CD4-positive, alpha-beta T cell treated with Interleukin-2 at 100 ng/mL for 4 hours (primary cell): ENCODE results near the gene RAPSN.

ENCODE experiments used
- DNase-seq: peaks from one replicate; pipeline ENCODE4 v3.0.0-alpha.2; 2020; ENCODE audit warnings: low spot score

RAPSN gene

DNA sequence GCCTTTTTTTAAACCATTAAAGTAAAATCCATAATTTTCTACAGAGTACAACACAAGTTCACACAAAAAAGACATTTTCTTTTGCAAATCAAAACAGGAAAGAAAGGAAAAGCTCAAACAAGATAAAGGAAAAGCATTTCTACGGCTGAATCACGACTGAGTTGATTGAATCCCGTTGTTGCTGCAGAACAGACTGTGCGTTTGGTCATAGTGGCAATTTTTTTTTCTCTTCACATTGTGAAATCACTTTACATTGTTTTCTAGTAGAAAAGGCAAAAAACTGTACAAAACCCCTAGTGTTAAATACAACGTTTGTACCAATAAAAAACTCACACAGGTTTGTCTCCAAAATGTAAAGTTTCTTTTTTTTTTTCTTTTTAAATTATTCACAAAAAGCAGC is 17.3 kb upstream of the RAPSN start:
- no peak for DNase-seq

DNA sequence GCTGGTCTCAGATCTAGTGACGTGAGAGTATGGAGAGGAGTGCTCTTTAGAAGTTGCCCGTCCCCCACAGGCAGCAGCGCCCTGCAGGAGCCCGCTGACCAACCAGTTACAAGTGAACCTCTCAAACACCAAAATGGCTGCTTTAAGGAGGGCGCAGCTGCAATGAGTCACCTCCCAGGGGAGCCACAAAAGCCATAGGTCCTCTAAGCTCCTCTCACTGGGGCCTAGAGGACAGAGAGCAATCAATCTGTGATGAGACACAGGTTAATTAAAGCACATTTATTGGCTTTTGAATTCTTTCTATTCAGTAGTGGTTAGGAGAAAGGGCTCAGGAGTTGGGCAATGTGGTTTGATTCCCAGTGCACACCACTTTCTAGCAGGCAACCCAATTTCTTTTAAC is 15.5 kb upstream of the RAPSN start:
- DNase-seq = no peak

DNA sequence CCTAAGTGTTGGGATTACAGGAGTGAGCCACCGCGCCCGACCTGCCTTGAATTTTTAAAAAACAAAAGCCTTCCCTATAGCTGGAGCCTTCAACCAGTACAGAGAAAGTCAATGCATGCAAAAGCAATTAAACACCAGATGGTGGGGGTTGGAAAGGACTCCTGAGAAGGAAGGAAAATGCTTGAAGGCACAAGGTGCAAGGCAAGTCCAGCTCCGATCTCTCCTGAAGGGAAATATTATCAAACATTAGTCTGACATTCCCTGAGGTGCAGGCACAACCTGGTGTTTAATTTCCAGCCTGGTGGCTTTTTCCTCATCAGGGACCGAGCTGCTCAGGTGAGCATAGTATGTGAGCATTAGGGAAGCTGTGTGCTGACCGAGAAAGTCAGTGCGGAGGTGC is 12.9 kb upstream of the RAPSN start:
- no peak for DNase-seq

DNA sequence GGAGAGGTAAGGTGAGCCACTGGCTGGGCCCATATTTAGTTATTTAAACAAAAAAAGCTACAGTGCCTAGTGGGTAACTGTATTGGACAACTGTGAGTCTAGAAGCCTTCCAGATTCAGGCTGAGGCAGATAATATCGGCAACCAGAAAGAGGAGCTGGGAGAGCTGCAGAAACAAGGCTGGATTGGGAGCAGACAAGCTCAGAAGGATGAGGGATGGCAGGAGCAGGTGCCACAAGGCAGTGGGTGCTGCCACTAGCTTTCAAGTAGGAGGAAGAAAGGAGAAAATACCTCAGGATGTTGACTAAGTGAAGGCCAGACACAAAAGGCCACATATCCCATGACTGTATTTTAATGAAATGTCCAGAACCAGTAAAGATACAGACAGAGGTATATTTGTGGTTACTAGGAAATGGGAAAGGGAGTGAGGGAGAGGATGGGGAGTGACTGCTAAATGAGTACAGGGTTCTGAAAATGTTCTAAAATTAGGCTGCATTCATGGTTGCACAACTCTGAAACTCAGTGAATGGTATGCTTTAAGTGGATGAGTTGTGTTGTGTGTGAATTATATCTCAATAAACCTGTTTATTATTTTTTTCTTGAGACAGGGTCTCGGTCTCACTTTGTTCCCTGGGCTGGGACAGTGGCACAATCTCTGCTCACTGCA is 11.8 kb upstream of the RAPSN start:
- no peak for DNase-seq

DNA sequence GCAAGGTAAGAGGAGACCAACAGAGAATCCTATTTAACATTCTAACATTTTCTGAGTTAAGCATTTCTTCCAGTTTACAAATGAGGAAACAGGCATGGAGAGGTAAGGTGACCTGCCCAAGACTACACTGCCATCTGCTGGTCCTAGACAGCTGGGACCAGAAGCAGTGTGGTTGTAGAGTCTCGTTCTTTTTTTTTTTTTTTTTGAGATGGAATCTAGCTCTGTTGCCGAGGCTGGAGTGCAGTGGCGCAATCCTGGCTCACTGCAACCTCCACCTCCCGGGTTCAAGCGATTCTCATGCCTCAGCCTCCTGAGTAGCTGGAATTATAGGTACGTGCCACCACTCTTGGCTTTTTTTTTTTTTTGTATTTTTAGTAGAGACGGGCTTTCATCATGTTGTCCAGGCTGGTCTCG is 5.3 kb upstream of the RAPSN start:
- DNase-seq = peak; percentile 70

DNA sequence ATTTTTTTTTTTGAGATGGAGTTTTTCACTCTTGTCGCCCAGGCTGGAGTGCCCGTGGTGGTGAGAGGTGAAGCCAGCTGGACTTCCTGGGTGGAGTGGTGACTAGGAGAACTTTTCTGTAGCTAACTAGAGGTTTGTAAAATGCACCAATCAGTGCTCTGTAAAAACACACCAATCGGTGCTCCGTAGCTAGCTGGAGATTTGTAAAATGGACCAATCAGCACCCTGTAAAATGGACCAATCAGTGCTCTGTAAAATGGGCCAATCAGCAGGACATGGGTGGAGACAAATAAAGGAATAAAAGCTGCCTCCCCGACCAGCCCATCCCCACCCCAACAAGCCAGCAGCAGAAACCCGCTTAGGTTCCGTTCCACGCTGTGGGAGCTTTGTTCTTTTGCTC is 4.4 kb upstream of the RAPSN start:
- no peak for DNase-seq

DNA sequence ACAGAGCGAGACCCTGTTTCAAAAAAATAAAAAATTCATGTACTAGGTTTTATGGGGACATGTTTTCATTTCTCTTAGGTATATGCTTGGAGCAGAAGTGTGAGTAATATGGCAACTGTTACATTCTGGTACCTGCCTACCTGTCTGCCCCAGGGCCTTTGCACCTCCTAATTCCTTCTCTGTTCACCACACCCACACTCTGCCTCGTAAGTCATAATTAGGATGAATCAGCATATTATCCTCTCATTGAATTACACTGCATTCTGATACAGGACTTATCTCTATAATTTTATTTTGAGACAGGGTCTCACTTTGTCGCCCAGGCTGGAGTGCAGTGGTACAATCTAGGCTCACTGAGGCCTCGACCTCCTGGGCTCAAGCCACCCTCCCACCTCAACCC is 3.1 kb upstream of the RAPSN start:
- no peak for DNase-seq

DNA sequence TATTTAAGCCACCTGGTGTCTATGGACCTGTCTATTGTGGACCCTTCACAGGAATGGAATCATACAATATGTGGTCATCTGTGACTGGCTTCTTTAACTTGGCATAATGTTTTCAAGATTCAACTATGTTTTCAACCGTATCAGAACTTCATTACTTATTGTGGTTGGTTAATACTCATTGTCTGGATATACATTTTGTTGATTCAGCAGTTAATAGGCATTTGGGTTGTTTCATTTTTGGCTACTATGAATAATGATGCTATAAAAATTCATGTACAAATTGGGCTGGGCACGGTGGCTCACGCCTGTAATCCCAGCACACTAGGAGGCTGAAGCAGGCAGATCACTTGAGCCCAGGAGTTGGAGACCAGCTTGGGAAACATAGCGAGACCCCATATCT is 2.5 kb upstream of the RAPSN start:
- DNase-seq = no peak

DNA sequence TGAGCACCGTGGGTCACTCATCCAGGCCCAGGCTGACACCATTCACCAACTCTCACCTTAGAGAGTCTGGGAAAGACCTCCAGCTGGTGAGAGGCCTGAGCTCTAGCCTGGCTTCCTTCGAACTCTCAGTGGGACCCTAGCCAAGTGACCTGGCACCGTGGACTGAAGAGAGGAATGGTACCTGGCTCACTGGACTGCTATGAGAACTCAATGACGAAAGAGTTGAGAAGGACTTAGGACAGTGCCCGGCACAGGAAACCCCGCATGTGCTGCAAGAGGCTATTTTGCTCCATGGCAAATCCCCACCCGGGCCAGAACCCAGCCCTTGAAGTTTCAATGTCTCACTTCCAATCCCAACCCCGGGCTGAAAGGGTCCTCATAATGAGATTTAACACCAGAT is 605 bp upstream of the RAPSN start:
- DNase-seq = no peak

DNA sequence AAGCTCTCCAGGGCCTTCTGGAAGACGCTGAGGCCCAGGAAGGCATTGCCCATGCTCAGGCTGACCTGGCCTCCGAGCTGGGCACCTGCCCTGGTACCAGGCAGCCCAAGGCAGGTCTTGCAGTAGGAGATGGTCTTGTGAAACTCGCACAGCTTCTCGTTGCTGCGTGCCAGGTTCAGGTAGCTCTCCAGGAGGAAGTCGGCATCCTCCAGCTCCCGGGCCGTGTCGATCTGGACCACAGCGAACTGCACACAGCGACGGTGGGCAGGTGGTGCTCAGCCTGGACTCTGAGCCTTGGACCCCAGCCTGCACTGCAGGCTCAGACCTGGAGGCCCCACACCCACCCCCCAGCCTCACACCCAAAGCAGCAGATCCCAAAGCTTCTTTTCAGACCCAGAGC is 1.0 kb downstream of the RAPSN start:
- DNase-seq = no peak

DNA sequence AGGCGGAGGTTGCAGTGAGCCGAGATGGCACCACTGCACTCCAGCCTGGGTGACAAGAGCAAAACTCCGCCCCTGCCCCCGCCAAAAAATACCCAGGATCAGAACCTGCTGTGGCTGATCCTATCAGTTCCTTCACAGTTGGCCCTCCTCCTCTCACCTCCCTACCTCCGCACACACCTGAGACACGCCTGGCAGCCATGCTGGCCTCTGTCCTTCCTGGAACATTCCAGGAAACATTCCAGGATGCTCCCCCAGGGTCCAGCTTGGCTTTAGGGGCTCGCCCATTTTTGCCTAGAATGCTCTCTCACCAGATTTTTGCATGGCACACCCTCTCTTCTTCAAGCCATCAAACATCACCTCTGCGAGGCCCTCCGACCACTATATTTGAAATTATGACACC is 2.1 kb downstream of the RAPSN start:
- no peak for DNase-seq

DNA sequence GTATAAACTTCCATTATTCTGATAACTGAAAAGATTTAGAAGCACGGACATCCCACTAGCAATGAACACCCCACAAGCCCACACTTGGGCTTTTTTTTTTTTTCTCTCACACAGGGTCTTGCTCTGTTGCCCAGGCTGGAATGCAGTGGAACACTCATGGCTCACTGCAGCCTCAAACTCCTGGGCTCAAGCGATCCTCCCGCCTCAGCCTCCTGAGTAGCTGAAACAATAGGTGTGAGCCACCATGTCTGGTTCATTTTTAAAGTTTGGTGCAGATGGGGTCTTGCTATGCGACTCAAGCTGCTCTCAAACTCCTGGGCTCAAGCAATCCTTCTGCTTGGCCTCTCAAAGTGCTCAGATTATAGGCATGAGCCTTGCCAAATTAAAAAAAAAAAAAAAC is 3.1 kb downstream of the RAPSN start:
- no peak for DNase-seq

DNA sequence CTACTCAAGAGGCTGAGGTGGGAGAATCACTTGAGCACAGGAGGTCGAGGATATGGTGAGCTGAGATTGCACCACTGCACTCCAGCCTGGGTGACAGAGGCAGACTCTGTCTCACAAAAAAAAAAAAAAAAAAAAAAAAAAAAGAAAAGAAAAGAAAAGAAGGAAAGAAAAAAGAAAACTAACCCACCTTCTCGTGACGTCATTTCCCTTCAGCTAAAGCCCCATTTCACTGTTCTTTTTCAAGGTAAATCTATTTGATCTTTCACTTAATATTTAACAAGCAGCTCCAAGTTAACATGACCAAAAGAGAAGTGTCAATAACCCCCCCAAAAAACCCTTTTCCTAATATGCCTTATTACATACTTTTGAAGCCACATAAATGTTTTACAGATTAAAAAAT is 5.1 kb downstream of the RAPSN start:
- DNase-seq = no peak

DNA sequence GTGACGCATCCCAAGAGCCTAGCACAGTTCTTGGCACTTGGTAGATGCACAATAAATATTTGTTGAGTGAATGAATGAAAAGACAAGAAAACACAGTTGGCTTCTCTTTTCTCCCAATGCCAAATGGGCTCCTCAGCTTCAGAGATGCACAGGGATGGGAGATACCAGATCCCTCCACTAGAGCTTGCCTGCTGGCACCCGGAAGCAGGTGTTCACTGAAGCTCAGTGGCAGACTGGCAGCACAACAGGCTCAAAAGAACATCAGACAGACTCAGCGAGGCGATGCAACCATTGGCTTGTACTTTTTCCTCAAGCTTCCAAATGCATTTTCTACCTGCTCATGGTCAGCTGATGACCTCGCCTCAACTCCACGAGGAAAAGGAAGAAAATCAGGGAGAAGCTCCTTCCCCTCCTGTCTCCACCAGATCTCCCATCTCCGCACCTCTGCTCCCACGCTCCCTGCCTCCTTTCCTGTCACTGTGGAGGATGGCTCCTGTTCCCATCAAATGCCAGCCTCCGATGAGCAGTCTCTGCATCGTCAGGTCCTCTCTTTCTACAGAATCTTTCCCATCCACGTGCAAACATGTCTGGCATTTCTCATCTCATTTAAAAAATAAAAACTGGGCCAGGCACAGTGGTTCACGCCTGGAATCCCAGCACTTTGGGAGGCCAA is 5.8 kb downstream of the RAPSN start:
- no peak for DNase-seq

DNA sequence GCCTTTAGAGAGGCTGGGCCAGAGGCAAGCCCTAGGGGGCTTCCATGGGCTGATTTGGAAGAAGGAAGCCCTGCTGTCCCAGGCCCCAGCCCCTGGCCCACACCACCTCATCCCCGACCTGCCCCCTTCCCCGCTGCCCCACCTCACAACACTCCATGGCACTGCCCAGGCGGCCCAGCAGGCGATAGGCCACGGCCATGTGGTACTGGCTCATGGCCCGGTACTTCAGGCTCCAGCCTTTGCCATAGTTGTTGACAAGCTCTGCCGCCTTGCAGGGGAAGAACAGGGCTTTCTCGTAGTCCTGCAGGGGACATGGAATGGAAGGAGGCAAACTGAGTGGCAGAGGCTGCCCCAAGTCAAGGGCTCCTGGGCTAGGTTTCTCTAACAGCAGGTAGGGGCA is 6.4 kb downstream of the RAPSN start:
- no peak for DNase-seq

DNA sequence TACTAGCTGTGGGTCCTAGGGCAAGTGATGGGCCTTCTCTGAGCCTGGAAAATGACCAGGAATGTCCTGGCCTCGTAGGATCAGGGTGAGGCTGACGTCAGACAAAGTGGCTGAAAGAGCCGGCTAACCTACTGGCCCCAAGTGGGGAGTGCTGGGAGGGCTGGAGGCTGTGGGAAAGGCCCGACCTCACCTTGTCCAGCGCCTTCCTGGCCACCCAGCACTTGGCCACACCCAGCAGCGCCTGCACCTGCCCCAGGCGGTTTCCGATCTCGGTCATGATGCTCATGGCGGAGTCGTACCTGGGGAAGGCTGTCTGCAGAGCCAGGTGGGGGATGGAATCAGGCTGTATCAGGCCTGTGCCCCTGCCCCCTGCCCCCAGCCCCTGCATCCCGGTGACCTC is 7.5 kb downstream of the RAPSN start:
- no peak for DNase-seq

DNA sequence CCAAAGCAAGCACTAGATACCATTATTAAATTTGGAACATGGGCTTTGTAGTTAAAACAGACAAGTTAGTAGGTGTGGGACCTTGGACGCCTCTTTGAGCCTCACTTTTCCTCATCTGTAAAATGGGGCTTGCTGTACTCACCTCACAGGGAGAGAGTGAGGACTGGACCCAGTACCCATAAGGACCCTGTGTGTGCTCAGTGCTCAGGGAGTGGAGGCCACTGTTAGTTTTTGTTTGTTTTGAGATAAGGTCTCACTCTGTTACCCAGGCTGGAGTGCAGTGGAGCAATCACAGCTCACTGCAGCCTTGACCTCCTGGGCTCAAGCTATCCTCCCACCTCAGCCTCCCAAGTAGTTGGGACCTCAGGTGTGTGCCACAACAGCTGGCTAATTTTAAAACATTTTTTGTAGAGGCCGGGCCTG is 8.9 kb downstream of the RAPSN start:
- DNase-seq = no peak

DNA sequence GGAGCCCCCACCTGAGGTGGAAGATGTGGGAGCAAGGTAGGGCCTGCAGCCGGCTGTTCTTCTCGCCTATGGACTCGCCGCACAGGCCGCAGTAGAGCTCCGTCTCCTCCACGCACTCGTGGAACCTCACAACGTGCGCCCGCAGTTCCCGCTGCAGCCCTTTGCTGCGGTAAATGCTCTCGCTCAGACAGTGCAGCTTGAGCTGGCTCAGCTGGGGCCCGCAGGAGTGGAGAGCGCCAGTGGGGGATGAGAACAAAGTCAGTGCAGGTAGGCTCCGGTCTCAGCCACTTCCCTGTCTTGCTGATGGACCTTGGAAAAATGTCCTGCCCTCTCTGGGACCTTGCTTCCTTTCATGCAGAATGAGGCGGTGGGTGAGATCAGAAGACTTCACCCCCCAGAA is 10.2 kb downstream of the RAPSN start:
- DNase-seq = no peak

DNA sequence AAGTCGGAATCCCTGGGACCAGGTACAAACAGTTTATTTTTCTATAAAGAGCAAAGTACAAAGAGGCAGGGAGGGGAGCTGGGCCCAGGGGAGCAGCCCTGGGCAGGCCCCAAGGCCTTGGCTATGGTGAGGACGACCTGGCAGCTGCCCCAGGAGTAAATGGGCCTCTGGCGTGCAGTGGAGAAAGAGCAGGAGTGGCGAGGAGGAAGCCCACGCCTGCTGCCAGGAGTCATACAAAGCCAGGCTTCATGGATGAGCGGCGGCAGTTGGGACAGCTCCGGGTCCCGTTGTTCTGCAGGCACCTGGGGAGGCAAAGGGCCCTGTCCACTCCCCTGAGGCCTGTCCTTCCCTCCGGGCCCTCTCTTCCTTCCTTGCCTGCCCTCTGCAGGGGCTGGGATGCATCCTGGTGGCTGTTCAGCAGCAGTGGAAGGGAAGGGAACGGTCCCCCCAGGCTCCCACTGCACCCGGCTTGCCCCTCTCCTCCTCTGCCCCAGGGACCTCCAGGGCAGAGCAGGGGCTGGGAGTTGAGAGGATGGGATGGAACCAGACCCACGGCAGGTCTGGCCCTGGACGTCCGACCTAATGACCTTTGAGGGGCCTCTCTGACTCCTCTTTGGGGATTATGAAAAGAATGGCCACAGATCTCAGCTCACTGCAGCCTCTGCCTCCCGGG is 11.1 kb downstream of the RAPSN start:
- no peak for DNase-seq

DNA sequence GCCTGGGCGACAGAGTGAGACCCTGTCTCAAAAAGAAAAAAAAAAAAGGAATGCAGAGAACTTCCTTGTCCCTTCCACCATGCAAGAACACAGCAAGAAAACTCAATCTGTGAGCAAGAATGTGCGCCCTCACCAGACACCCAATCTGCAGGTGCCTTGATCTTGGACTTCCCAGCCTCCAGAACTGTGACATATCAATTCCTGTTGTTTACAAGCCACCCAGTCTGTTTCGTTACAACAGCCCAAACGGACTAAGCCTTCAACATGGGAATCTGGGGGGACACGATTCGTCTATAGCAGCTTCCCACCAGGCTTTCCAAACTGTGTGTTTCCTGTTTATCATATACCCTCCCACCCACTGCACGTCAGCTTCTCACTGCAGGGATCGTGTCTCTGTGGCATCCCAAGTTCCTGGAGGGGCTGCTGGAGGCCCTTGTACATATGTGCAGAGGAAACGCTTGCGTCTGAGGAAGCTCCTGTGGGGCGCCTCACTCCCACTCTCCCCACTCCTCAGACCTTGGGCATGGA is 11.7 kb downstream of the RAPSN start:
- no peak for DNase-seq

DNA sequence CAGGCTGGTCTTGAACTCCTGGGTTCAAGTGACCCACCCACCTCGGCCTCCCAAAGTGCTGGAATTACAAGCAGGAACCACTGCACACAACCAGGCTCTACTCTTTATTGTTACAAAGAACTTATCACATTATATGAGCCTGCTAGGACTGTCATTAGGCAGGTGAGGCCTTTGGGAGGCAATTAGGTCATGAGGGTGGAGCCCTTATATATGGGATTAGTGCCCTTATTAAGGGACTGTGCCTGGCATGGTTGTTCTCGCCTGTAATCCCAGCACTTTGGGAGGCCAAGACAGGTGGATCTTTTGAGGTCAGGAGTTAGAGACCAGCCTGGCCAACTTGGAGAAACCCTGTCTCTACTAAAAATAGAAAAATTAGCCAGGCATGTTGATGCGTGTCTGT is 12.2 kb downstream of the RAPSN start:
- DNase-seq = no peak

DNA sequence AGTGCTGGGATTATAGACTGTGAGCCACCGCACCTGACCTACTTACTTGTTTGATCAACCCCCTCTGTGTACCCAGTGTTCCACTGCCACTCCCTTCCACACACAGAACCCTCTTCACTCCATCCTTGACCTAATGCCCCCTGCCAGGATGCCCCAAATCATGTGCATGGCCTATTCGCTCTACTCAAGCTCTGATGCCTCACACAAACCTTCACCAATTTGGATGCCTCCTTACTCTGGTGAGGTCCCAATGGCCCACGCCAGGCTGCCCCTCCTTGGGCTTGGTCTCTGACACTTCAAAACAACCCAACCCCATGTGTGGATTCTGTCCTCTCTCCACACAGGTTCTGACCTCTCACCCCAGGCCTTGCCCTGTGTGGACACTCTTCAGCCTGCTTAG is 13.2 kb downstream of the RAPSN start:
- no peak for DNase-seq

DNA sequence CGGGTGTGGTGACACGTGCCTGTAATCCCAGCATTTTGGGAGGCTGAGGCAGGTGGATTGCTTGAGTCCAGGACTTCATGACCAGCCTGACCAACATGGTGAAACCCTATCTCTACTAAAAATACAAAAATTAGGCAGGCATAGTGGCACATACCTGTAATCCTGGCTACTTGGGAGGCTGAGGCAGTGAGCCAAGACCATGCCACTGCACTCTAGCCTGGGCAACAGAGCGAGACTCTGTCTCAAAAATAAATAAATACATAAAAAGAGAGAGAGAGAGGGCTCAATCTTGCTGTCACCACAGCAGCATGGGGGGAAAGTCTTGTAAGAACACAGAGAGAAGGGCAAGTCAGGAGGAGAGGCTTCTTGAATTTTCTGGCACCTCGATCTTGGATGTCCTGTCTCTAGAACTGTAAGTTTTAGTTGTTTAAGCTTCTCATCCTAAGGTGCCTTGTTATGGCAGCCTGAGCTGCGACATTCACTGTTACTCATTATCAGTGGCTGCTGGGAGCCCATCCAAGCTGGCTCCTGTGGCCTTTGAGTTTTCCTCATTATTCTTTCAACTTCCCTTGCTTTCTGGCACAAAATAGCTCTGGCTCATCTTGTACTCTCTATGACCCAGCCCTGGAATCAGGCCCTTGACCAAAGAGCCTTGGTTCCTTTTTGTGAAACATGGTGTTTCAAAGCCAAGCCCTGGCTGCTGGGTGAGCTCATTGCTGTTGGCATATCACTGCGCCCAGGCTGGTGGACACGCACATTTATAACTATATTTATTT is 14.7 kb downstream of the RAPSN start:
- no peak for DNase-seq
